HCEC 1CT (cell line): ENCODE results near the gene NAPB.

Experiments used
- DNase-seq: peaks from one replicate; pipeline ENCODE4 v3.0.0-alpha.2; 2017

The NAPB gene

GRCh38 chr20:23340524-23340923 is 80.8 kb downstream of the NAPB start:
- DNase-seq = peak; percentile 54

GRCh38 chr20:23339986-23340385 is 81.3 kb downstream of the NAPB start:
- DNase-seq = no peak

- no peak for DNase-seq
Observed at GRCh38 chr20:23337312-23337711, 84.0 kb downstream of the NAPB start.

- no peak for DNase-seq
Observed at GRCh38 chr20:23336476-23336875, 84.8 kb downstream of the NAPB start.

- no peak for DNase-seq
Observed at GRCh38 chr20:23335521-23335920, 85.8 kb downstream of the NAPB start.

- no peak for DNase-seq
Observed at GRCh38 chr20:23334111-23334510, 87.2 kb downstream of the NAPB start.

GRCh38 chr20:23332467-23332866 is 88.8 kb downstream of the NAPB start:
- DNase-seq = no peak

- no peak for DNase-seq
Observed at GRCh38 chr20:23331450-23332350, 89.6 kb downstream of the NAPB start.

- DNase-seq = no peak
Observed at GRCh38 chr20:23327617-23328333, 93.5 kb downstream of the NAPB start.

- no peak for DNase-seq
Observed at GRCh38 chr20:23326774-23327173, 94.5 kb downstream of the NAPB start.

- no peak for DNase-seq
Observed at GRCh38 chr20:23325107-23325506, 96.2 kb downstream of the NAPB start.
